HG03571 (cell line): ENCODE measurements around the gene FASTKD2.
A peak's percentile ranks its signal among the peaks of the same experiment; 100 is the strongest.

Experiments used
- ATAC-seq: cut with Tn5 transposase; IDR thresholded peaks from one replicate; pipeline ENCODE4 v1.9.1; 2021; ENCODE audit not compliant: unreplicated experiment

FASTKD2 gene

DNA sequence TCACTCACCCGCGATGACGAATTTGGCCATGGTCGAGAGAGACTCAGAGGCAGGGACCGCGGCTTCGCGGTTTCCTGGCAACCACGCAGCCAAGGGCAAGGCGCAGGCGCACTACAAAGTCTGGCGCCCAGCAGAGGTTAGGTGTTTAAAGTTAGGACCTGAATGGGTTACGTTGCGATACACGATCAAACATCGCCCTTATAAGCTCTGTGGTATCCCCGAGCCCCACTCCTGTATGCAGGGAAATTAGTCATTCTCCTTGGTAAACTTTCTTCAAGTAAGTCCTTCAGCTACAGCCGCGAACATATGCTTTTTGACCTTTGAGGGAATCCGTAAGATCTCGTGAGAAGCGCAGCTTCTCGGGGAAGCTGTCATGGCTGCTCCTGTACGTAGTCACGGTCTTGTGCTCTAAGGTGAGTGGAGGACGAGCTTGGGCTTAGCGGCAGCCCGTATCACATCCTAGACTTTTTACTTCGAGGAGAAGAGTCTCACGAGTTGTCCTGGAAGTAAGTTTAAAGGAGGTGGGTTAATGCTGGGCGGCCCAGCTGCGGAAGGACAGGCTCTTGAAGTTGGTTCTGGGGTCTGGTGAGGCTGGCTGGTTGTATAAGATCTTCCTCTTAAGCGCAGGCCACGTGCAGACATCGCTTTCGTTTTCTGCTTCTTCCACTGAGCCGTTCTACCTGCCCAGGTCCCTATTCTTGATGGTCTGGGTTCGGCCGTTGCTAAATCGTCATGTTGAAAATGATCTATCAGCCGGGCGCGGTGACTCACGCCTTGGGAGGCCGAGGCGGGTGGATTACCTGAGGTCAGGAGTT is at the start of gene FASTKD2, which contains the start of gene MDH1B:
FASTKD2 (plus strand) TSS at position 365 of the 815 bp plus-strand sequence. CDS start 1,088 bp downstream, outside the sequence.
MDH1B (minus strand) TSS at position 87 of the 815 bp plus-strand sequence; CDS start at position 30, 57 bp downstream.
- ATAC-seq = peak; percentile 95

DNA sequence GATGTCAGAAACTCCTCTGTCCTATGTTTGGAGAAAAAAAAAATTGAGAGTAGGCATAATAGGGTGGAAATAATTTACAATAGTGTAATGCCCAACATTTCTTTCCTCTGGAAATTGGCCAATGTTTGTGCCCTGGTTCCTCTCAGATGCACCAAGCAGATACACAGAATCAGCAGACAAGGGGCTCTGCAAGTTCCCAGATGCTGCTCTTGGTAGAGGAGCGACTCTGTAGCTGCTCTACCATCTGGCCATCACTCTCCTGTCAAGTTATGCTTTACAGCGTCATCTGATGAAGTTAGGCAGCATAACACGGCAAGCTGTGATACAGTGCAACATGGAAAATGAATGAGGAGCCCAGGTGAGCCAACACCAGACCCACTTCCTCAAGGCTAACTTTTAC is 48.8 kb upstream of the FASTKD2 start:
- ATAC-seq = no peak

DNA sequence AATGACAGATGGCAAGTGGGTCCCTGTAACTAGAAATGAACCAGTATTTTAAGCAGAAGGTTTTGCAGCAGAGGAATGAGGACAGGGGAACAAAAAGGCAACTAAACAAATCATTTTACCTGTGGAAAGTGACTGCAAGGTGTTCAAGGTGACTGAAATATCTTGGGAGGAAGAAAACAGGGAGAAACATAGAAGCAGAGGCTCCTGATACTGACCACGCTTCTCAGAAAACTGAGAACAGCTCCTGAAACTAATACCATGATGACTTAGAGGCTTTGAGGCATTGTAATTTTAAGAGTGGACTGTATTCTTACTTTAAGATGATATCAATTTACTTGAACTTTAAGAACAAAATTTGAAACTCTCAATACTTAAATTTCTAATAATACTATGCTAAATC is 47.1 kb upstream of the FASTKD2 start, which contains the start of gene DYTN:
DYTN (minus strand) TSS at position 101 of the 400 bp plus-strand sequence. CDS start 117 bp downstream, outside the sequence.
- no peak for ATAC-seq

DNA sequence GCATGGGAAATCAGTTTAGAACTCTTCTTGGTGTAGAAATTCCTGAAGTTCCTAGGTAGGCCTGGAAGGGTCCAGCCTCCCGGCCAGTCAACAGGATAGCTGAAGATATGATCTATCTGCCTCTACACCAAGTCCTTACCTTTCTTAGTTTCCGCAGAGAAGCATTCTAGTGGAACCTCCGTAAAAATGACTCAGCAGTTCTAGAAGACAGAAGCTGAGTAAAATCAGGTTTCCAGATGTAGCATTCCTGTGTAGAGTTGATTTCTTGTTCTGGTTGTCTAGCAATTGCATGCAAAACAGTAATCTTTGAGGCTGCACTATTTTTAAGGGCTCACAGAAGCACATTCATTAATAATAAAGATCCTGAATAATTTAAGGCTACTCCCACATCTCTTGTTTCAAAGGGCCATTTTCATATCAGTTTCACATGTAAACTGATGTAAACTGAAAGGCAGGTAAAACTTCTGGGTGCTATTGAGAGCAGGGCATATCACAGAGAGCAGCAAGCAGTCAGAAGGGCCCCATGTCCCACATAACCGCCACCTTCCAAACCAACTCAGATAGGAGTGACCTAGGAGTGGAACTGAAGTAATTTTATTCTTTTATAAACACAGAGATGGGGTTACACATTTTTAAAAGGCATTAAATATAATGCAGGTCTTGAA is 44.0 kb upstream of the FASTKD2 start:
- peak; percentile 64 for ATAC-seq

DNA sequence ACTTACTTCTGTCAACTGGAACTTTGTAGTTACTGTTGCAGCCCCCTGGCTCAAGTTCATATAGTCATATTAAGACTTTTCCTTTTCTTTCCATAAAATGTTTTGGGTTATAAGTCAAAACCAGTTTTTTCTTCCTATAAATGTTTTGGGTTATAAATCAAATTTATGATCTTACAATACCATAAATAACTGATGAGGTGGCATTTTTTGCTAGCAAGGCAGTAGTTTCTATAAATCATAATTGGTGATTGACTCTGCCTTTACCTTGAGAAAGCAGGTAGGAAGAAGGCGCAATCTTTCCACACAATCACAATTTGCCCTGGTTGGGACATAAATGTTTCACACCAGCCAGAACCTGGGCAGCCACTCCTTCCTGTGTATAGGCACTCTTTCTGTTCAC is 42.1 kb upstream of the FASTKD2 start:
- no peak for ATAC-seq

DNA sequence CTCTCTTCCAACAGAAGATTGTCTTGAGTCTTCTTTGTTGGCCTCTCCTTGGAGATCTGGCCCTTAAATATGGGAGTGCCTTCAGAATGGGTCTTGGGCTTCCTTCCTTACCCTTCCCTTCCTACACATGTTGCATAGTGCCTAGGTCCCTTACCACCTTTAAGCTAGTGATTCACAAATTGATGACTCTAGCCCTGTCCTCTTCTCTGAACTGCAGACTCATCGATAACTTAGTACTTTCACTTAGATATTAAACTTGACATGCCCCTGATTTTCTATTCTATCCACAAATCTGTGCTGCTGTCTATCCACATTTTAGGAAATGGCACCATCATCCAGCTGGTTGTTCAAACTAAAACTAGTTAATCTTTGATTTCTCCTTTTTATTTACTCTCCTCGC is 38.1 kb upstream of the FASTKD2 start:
- ATAC-seq = no peak

DNA sequence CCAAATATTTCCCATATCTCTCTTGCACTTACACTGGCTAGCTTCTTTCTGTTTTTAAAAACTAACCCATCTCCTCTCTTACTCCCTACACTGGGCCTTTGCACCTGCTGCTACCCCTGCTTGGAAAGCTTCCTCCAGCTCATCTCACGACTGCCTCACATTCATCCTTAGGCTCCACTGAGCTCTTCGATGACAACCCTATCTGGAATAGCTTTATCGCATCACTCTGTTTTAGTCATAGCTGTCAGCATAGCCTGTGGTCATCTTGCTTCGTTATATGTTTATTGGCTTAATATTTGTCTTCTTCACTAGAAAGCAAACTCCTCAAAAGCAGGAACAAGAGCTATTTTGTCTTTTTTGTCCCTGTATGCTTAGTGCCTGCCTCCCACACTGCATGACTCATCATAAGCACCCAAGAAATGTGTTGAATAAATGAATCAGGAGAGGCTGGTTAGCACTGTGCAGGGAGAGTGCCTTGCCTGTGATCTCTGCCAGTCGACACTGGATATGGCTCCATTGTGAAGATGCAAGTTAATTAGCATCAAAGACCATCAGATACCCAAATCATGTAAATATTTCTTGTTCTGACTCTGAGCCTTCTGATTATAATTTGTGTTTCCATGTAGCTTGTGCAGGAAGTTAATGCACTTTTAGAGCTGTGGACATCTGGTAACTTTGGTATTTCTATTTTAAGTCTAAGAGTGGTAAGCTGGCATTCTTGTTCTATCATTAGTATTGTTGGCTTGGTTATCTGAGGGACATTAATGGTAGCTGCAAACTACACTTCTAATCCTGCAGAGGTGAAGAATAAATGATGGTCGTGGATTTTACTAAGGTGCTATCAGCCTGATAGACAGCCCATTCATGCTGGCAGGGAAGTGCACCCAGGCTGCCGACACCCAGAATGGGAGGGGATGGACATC is 36.9 kb upstream of the FASTKD2 start:
- ATAC-seq = no peak

DNA sequence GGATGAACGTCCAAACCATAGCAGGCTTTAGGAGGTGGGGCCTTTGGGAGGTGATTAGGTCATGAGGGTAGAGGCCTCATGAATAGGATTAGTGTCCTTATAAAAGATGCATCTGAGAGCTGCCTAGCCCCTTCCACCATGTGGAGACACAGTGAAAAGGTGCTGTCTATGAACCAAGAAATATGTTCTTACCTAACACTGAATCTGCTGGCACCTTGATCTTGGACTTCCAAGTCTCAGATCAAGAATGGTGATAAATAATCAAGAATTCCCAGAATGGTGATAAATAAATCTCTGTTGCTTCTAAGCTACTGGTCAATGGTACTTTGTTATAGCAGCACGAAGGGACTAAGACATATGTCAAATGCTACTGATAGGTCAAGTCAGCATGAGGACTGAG is 32.1 kb upstream of the FASTKD2 start:
- ATAC-seq = no peak

DNA sequence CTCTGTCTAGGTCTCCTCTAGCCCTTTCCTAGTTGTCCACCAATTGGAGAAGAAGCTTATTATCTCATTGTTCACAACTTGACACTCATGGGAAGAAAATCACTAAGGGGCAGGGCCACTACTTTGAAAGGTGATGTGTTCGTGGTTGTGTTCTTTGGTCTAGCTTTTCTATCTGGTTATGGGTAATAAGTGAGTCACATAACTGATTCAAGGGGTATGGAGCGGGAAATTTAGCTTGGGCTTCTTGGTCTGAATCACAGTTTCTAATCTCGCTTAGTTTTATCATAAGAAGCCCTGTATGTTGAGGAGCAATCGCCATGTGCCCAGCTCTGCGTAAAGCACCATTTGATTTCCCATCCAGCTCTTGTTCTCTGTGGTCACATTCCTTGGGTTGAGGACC is 28.5 kb upstream of the FASTKD2 start:
- no peak for ATAC-seq

DNA sequence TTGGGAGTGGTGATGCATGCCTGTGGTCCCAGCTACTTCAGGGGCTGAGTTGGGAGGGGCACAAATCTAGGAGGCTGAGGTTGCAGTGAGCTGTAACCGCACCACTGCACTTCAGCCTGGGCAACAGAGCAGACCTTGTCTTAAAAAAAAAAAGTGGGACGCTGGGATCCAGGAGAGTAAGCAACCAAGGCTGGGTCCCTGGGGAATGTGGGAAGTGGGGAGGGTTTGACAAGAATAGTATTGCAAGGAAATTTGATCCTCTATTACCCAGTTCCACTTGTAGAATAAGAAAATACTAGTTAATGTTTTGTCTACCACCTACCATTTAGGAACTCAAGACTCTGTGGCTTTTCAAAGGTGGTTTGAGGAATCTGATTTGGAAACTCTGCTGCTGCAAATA is 26.1 kb upstream of the FASTKD2 start:
- no peak for ATAC-seq

DNA sequence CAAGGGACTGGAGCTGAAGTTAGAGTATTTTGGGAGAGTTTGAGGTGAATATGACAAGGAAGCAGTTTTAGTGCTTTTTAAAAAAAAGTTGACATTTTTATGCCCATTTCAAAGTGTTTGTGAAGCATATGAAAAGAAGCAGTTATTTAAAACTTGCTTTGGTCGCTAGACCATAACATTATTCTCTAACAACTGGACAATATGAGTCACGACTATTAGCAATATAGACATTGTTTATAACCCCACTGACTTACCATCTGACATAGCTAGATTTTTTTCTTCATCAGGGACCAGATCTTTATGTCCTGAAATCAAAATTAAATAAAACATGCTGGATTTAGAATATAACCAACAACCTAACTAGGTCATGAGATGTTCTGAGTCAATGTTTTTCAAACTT is 24.6 kb upstream of the FASTKD2 start:
- no peak for ATAC-seq

DNA sequence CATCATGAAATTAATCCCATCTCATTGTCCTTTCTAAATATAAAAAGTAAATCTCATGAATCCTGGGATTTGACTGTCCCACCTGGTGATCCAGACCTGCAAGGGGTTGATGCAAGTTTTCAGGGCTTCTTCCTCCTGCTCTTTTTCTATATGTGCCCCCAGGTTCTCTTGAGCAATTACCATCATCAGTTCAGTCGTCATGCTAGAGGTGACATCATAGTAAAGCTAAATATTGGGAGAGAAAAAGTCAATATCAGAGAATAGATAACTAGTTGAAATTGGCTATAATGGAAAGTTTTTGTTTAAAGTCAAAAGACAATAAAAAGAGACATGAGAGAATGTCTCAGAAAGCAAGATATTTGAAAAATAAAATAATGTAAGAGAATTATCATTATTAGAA is 8.6 kb upstream of the FASTKD2 start:
- no peak for ATAC-seq

DNA sequence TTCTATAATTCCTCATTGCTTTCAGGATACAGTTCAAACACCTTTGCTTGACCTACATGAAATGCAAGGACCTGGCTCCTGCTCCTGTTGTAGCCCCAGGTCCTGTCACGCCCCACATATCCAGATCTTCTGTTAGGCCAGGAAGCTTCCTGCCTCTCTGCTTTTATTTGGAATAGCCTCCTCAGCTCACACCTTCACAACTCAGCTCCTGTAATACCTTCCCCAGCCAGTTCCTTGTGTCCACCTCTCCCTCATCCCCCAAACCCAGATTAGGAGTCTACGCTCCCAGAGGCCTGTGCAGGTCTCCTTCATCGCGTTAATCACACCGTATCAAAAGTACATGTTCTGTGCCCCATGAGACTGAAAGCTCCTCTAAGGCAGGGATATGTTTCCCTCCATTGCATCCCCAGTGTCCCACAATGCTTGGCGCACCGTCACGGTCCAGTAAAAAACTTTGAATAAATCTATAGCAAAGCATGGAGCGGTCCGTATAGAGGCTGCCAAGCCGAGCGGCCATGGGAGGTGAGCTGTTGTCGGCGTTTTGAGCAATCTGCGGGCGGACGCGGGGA is 649 bp upstream of the FASTKD2 start:
- peak; percentile 30 for ATAC-seq

DNA sequence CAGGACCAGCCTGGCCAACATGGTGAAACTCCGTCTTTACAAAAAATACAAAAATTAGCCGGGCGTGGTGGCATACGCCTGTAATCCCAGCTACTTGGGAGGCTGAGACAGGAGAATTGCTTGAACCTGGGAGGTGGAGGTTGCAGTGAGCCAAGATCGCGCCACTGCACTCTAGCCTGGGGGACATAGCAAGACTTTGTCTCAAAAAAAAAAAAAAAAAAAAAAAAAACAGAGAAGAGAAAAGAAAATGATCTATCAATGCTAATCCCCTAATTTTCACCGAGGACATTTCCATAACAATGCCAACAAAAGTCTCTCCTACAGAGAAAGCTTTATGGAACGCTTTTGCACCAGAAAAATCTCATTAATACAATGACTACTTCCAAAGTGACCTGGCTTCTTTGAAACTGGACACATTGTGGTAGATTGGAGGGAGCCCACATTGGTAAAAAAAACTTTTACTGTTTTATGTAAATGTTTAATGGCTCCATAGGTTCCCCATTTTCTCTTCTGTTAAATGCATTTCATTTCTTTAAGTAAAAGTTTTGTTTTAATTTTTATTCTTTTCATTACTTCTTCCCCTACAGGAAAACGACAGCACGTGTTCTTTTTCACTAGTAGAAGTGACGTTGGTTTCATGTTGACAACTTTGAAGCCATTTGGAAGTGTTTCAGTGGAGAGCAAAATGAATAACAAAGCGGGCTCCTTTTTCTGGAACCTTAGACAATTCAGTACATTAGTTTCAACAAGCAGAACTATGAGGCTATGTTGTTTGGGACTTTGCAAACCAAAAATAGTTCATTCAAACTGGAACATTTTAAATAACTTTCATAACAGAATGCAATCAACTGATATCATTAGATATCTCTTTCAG is 888 bp downstream of the FASTKD2 start:
- ATAC-seq = no peak

DNA sequence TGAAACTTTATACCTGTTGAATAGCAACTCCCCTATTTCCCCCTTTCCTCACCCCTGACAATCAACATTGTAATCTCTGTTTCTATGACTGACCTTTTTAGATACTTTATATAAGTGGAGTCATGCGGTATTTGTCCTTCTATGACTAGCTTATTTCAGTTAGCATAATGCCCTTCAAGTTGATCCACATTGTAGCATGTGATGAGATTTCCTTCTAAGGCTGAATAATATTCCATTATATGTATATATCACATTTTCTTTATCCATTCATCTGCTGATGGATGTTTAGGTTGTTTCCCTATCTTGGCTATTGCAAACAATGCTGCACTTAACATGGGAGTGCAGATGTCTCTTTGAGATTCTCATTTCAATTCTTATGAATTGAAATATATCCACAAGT is 9.5 kb downstream of the FASTKD2 start:
- no peak for ATAC-seq

DNA sequence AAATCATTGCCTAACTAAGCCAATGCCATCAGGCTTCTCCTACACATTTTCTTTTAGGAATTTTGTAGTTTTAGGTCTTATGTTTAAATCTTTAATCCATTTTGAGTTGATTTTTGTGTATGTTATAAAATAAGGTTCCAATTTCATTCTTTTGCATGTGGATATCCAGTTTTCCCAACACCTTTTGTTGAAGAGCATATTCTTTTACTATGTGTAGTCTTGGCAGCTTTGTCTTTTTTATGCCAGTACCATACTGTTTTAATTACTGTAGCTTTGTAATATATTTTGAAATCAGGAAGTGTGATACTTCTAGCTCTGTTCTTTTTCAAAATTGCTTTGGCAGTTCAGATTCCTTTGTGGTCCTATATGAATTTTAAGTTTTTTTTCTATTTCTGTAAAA is 11.0 kb downstream of the FASTKD2 start:
- ATAC-seq = no peak

DNA sequence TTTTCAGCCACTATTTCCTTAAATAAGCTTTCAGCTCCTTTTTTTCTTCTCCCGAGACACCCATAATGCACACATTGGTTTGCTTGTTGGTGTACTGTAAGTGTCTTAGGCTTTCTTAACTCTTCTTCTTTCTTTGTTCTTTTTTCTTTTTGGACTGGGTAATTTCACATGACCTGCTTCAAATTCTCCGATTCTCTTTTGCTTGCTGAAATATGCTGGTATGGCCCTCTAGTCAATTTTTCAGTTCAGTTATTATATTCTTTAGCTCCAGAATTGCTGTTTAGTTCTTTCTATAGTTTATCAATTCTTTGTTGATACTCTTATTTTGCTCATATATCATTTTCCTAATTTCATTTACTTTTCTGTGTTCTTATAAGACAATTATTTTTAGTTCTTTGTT is 15.3 kb downstream of the FASTKD2 start:
- ATAC-seq = no peak

DNA sequence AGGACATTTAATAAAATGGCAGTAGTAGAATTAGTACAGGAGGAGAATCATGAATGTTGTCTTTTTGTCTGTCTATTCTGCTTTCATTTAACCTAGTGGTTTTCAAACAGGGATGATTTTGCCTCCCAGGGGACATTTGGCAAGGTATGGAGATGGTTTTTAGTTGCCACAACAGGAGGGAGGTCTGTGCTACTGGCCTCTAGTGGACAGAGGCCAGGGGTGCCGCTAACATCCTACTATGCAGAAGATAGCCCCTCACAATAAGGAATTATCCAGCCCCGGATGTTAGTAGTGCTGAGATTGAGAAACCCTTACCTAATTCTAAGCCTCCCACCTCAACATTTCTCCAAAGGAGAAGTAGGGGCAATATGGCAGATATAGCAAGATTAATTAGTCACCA is 18.3 kb downstream of the FASTKD2 start:
- no peak for ATAC-seq

DNA sequence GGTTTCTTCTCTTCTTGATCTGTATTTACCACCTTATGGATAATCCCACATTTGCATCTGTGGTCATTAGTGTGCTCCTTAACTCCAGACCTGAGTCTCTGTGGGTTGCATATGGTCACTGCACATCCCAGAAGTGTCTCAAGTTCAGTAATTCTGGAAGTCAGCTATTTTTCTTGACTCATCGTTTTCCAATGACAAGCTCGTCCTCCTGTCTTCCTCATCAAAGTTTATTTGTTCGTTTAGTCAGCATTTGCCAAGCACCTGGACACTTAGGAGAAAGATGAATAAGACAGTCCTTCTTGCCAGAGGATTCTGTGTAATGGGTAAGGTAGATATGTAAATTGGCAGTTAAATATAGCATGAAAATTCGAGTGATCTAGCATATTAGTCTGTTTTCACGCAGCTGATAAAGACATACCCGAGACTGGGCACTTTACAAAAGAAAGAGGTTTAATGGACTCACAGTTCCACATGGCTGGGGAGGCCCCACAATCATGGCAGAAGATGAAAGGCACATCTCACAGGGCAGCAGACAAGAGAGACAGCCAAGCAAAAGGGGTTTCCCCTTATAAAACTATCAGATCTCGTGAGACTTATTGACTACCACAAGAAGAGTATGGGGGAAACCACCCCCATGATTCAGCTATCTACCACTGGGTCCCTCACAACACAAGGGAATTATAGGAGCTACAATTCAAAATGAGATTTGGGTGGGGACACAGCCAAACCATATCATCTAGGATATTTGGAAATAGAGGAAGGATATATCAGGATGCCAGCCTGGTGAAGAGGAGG is 19.4 kb downstream of the FASTKD2 start:
- ATAC-seq = no peak
